Measurements from ENCODE around the gene MCHR2.

Gene MCHR2

GRCh38 chr6:99901596-99902384 lies 92.2 kb downstream of the MCHR2 start:
- no peak for DNase-seq

GRCh38 chr6:99894815-99895214 lies 99.2 kb downstream of the MCHR2 start:
- DNase-seq: no peak

GRCh38 chr6:99887066-99887465 lies 107.0 kb downstream of the MCHR2 start:
- no peak for DNase-seq

GRCh38 chr6:99885051-99885450 lies 109.0 kb downstream of the MCHR2 start:
- DNase-seq: no peak

- DNase-seq: no peak
These were observed 111.8 kb downstream of the MCHR2 start for GRCh38 chr6:99882128-99882702.

- DNase-seq: no peak
These were observed 114.6 kb downstream of the MCHR2 start for GRCh38 chr6:99879431-99879830.

GRCh38 chr6:99875068-99875467 lies 119.0 kb downstream of the MCHR2 start:
- DNase-seq: no peak

GRCh38 chr6:99873084-99873483 lies 120.9 kb downstream of the MCHR2 start:
- no peak for DNase-seq

GRCh38 chr6:99871641-99872040 lies 122.4 kb downstream of the MCHR2 start:
- DNase-seq: no peak

Data from NCI-H1930 (cell line).